ENCODE data around the gene PADI1. TPM values are rescaled to one million over a fixed set of nuclear protein-coding genes. Genes with fewer than 3 reads are reported as not detected.
A peak's percentile ranks its signal among the peaks of the same experiment; 100 is the strongest.

Gene PADI1
- polyA plus RNA-seq, 4 donors: 0.01 to 0.27 (median 0.10) TPM; not detected in 1

DNA sequence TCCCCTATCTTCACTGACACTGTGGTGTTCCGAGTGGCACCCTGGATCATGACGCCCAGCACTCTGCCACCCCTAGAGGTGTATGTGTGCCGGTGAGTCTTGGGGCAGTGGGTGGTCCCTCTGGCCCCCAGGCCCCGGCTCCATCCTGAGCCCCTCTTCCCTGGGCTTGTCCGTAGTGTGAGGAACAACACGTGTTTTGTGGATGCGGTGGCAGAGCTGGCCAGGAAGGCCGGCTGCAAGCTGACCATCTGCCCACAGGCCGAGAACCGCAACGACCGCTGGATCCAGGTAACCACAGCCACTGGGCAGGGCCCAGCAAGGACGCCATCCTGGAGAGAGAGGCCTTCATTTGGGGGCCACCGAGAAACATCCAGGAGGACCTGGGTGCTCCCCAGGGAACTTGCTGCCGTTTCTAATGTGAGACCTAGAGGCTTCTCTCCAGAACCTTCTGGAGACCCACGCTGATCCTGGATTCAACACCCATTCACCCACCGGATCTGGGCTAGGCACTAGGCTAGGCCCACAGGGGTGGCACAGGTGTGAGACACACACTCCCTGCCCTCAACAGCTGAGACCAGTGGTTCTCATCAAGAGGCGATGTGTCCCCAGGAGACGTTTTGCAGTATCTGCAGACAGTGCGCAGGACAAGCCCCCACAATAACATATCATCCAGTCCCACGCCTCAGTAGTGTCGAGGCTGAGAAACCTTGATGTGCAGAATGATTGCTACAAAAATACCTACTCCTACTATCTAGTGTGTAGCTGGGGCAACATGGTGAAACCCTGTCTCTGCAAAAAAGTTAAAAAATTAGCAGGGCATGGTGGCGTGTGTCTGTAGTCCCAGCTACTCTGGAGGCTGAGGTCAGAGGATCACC, 66.2 kb downstream of the PADI1 start:
- H3K27ac ChIP-seq (ENCODE audit: low read depth in 1 of 3, low read length in 2 of 3): no peak overlapping the region
- no peak for DNase-seq
- H3K36me3 ChIP-seq (ENCODE audit: control insufficient read depth in 3 of 3, insufficient read depth in 2 of 3, low read depth in 1 of 3, low read length in 3 of 3): no peaks in the 10 kb centered on the region
- H3K9me3 ChIP-seq (ENCODE audit: control insufficient read depth in 2 of 2, insufficient read depth in 1 of 2, low read depth in 1 of 2, low read length in 1 of 2): no peaks in the 10 kb centered on the region
- H3K4me3 ChIP-seq (ENCODE audit: low read depth in 1 of 3, low read length in 3 of 3): no peak overlapping the region
- WGBS, 3 donors: 87 to 90% (median 88%) methylated on average over 22 to 23 of the region's 23 CpGs
- no peak for FAIRE-seq
- no peaks in the 10 kb centered on the region for H3K27me3 ChIP-seq (ENCODE audit: control insufficient read depth in 3 of 3, insufficient read depth in 3 of 3, low read length in 3 of 3)
- no peaks in the 10 kb centered on the region for H3K4me1 ChIP-seq (ENCODE audit: control insufficient read depth in 3 of 3, insufficient read depth in 2 of 3, low read depth in 1 of 3, low read length in 2 of 3)

DNA sequence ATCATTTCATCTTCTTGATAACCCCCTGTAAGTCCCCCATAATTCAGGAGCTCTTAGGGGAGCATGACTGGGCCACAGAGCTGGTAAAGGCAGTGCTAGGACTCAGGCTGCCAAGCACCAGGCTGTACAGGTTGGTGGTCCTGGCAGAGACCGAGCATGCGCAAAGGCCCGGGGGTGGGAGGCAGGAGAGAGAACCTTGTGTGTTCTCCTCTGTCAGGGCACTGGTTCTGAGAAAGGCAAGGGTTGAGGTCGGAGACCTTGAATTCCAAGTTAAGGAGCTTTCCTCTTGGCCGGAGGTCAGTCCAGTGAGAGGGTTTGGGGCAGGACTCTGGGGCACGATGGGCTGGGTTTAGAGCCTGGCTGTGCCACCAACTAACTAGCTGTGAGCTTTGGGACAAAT, 67.1 kb downstream of the PADI1 start:
- Histone ChIP-seq H3K4me3 (ENCODE audit: low read depth in 1 of 3, low read length in 3 of 3) (no peak overlapping the region), H3K27me3 (ENCODE audit: control insufficient read depth in 3 of 3, insufficient read depth in 3 of 3, low read length in 3 of 3) (no peaks in the 10 kb centered on the region), H3K4me1 (ENCODE audit: control insufficient read depth in 3 of 3, insufficient read depth in 2 of 3, low read depth in 1 of 3, low read length in 2 of 3) (no peaks in the 10 kb centered on the region), H3K27ac (ENCODE audit: low read depth in 1 of 3, low read length in 2 of 3) (no peak overlapping the region), H3K9me3 (ENCODE audit: control insufficient read depth in 2 of 2, insufficient read depth in 1 of 2, low read depth in 1 of 2, low read length in 1 of 2) (no peaks in the 10 kb centered on the region), H3K36me3 (ENCODE audit: control insufficient read depth in 3 of 3, insufficient read depth in 2 of 3, low read depth in 1 of 3, low read length in 3 of 3) (no peaks in the 10 kb centered on the region)
- DNase-seq (no peak), FAIRE-seq (no peak)
- 82 to 91% (median 85%) methylated on average over 6 of the region's 6 CpGs for WGBS, 3 donors

DNA sequence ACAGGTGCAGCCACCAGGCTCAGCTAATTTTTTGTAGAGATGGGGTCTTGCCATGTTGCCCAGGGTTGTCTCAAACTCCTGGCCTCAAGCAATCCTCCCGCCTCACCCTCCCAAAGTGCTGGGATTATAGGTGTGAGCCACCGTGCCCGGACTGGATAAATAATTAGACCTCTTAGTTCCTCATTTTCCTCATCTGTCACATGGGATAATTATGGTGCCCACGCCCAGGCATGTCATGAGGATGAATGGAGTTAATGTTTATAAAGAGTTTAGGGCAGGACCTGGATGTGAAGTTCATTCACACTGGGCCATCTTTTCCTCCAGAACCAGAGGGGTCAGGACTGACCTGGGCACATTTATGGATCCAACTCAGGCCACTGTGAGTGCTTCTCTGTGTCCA, 67.7 kb downstream of the PADI1 start:
- H3K4me1 ChIP-seq (ENCODE audit: control insufficient read depth in 3 of 3, insufficient read depth in 2 of 3, low read depth in 1 of 3, low read length in 2 of 3): no peaks in the 10 kb centered on the region
- WGBS, 3 donors: 14 to 43% (median 29%) methylated on average over 4 of the region's 4 CpGs
- H3K27me3 ChIP-seq (ENCODE audit: control insufficient read depth in 3 of 3, insufficient read depth in 3 of 3, low read length in 3 of 3): no peaks in the 10 kb centered on the region
- DNase-seq (peak; percentile 50 to 79), FAIRE-seq (no peak)
- no peak overlapping the region for H3K4me3 ChIP-seq (ENCODE audit: low read depth in 1 of 3, low read length in 3 of 3)
- no peaks in the 10 kb centered on the region for H3K36me3 ChIP-seq (ENCODE audit: control insufficient read depth in 3 of 3, insufficient read depth in 2 of 3, low read depth in 1 of 3, low read length in 3 of 3)
- H3K9me3 ChIP-seq (ENCODE audit: control insufficient read depth in 2 of 2, insufficient read depth in 1 of 2, low read depth in 1 of 2, low read length in 1 of 2): no peaks in the 10 kb centered on the region
- no peak overlapping the region for H3K27ac ChIP-seq (ENCODE audit: low read depth in 1 of 3, low read length in 2 of 3)

DNA sequence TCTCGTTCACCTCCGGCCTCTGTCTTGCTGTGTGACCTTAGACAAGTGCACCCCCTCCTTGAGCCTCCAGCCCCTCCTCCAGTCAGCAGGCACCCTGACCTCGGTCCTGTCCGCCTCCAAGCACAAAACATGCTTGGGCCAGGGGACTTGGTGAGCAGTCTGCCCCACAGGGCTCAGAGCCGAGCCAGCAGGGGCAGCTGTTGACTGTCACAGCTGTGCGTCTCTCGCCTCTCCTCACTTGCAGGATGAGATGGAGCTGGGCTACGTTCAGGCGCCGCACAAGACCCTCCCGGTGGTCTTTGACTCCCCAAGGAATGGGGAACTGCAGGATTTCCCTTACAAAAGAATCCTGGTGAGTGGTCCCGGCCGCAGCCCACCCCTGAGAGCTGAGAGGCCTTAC, 68.2 kb downstream of the PADI1 start:
- DNase-seq (no peak), FAIRE-seq (no peak)
- no peaks in the 10 kb centered on the region for H3K36me3 ChIP-seq (ENCODE audit: control insufficient read depth in 3 of 3, insufficient read depth in 2 of 3, low read depth in 1 of 3, low read length in 3 of 3)
- H3K4me3 ChIP-seq (ENCODE audit: low read depth in 1 of 3, low read length in 3 of 3): no peak overlapping the region
- H3K27me3 ChIP-seq (ENCODE audit: control insufficient read depth in 3 of 3, insufficient read depth in 3 of 3, low read length in 3 of 3): no peaks in the 10 kb centered on the region
- 66 to 74% (median 67%) methylated on average over 13 of the region's 13 CpGs for WGBS, 3 donors
- no peaks in the 10 kb centered on the region for H3K4me1 ChIP-seq (ENCODE audit: control insufficient read depth in 3 of 3, insufficient read depth in 2 of 3, low read depth in 1 of 3, low read length in 2 of 3)
- H3K27ac ChIP-seq (ENCODE audit: low read depth in 1 of 3, low read length in 2 of 3): no peak overlapping the region
- H3K9me3 ChIP-seq (ENCODE audit: control insufficient read depth in 2 of 2, insufficient read depth in 1 of 2, low read depth in 1 of 2, low read length in 1 of 2): no peaks in the 10 kb centered on the region

DNA sequence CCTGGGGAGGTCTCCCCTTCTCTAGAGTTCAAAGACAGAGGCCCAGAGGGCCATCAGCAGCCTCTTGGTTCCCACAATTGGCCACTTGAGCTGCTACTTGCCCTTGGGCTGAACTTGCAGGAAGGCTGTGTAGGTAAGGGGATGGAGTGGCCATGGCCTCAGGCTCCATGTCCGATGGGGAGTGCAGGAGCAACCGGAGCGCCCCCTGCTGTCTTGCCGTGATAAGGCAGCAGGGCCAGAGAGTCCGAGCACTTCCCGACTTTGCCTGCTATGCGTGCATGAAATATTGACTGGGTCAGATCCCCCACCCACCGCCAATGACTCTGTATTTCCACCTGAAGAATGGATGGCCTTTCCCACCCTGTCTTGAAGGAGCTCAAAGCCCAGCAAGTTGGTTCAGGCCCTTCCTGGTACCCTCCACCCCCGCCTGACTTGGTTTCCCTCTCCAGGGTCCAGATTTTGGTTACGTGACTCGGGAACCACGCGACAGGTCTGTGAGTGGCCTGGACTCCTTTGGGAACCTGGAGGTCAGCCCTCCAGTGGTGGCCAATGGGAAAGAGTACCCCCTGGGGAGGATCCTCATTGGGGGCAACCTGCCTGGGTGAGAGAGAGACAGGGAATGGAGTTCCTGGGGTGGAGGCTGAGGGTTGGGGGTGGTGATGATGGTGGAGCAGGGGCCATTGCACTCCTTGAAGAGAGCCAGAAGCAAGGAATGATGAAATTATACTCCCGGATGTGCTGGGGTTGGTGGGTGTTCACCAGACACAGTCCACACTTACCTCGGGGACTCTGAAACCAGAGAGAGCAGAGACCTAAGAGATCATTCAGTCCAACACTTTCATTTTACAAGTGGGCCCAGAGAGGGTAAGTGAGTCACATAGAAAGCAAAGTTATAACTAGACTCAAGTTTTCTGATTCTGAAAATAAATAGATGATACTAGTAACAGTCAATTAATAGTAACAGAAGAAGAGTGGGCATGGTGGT, 69.5 kb downstream of the PADI1 start:
- FAIRE-seq: no peak
- WGBS, 3 donors: 42 to 52% (median 50%) methylated on average over 14 to 15 of the region's 15 CpGs
- no peak overlapping the region for H3K27ac ChIP-seq (ENCODE audit: low read depth in 1 of 3, low read length in 2 of 3)

GRCh38 chr1:17276568-17276967, 71.6 kb downstream of the PADI1 start:
- H3K36me3 ChIP-seq (ENCODE audit: control insufficient read depth in 3 of 3, insufficient read depth in 2 of 3, low read depth in 1 of 3, low read length in 3 of 3): no peaks in the 10 kb centered on the region
- H3K4me3 ChIP-seq (ENCODE audit: low read depth in 1 of 3, low read length in 3 of 3): no peak overlapping the region
- no peak for FAIRE-seq
- DNase-seq: no peak
- no peaks in the 10 kb centered on the region for H3K9me3 ChIP-seq (ENCODE audit: control insufficient read depth in 2 of 2, insufficient read depth in 1 of 2, low read depth in 1 of 2, low read length in 1 of 2)
- no peaks in the 10 kb centered on the region for H3K27me3 ChIP-seq (ENCODE audit: control insufficient read depth in 3 of 3, insufficient read depth in 3 of 3, low read length in 3 of 3)
- WGBS, 3 donors: 29 to 43% (median 31%) methylated on average over 11 of the region's 11 CpGs
- H3K27ac ChIP-seq (ENCODE audit: low read depth in 1 of 3, low read length in 2 of 3): no peak overlapping the region
- no peaks in the 10 kb centered on the region for H3K4me1 ChIP-seq (ENCODE audit: control insufficient read depth in 3 of 3, insufficient read depth in 2 of 3, low read depth in 1 of 3, low read length in 2 of 3)

More for the DNA sequence above, 69.5 kb downstream of the PADI1 start:
- Histone ChIP-seq H3K4me3 (ENCODE audit: low read depth in 1 of 3, low read length in 3 of 3) (no peak overlapping the region), H3K27me3 (ENCODE audit: control insufficient read depth in 3 of 3, insufficient read depth in 3 of 3, low read length in 3 of 3) (no peaks in the 10 kb centered on the region), H3K36me3 (ENCODE audit: control insufficient read depth in 3 of 3, insufficient read depth in 2 of 3, low read depth in 1 of 3, low read length in 3 of 3) (no peaks in the 10 kb centered on the region), H3K9me3 (ENCODE audit: control insufficient read depth in 2 of 2, insufficient read depth in 1 of 2, low read depth in 1 of 2, low read length in 1 of 2) (no peaks in the 10 kb centered on the region), H3K4me1 (ENCODE audit: control insufficient read depth in 3 of 3, insufficient read depth in 2 of 3, low read depth in 1 of 3, low read length in 2 of 3) (no peaks in the 10 kb centered on the region)
- DNase-seq: peak; percentile 33 to 57

GRCh38 chr1:17277511-17278159, 72.7 kb downstream of the PADI1 start:
- FAIRE-seq: no peak
- Histone ChIP-seq H3K36me3 (ENCODE audit: control insufficient read depth in 3 of 3, insufficient read depth in 2 of 3, low read depth in 1 of 3, low read length in 3 of 3) (no peaks in the 10 kb centered on the region), H3K4me1 (ENCODE audit: control insufficient read depth in 3 of 3, insufficient read depth in 2 of 3, low read depth in 1 of 3, low read length in 2 of 3) (no peaks in the 10 kb centered on the region), H3K9me3 (ENCODE audit: control insufficient read depth in 2 of 2, insufficient read depth in 1 of 2, low read depth in 1 of 2, low read length in 1 of 2) (no peaks in the 10 kb centered on the region), H3K27me3 (ENCODE audit: control insufficient read depth in 3 of 3, insufficient read depth in 3 of 3, low read length in 3 of 3) (no peaks in the 10 kb centered on the region), H3K27ac (ENCODE audit: low read depth in 1 of 3, low read length in 2 of 3) (no peak overlapping the region), H3K4me3 (ENCODE audit: low read depth in 1 of 3, low read length in 3 of 3) (no peak overlapping the region)
- DNase-seq: no peak
- 74 to 80% (median 75%) methylated on average over 8 of the region's 8 CpGs for WGBS, 3 donors

All from small intestine (tissue), 7 donors.